ENCODE results near the gene SGK1. TPM values are rescaled to one million over a fixed set of nuclear protein-coding genes. Genes with fewer than 3 reads are reported as not detected.

Gene SGK1
- total RNA-seq, 1 experiment from 2014 or later: 7.8 TPM

- Histone ChIP-seq H3K4me1 (ENCODE audit: insufficient read depth, low read length) (no peaks in the 10 kb centered on the region), H3K9ac (ENCODE audit: extremely low read depth, insufficient read length, low read length) (no peak overlapping the region), H2BK20ac (ENCODE audit: low read depth, low read length, poor library complexity, severe bottlenecking) (no peak overlapping the region), H2BK15ac (ENCODE audit: low read depth, low read length) (no peak overlapping the region), H3K23me2 (ENCODE audit: insufficient read length, low read depth, low read length, poor library complexity, severe bottlenecking) (no peaks in the 10 kb centered on the region), H3K23ac (ENCODE audit: insufficient read length, low read depth, low read length) (no peak overlapping the region), H3T11ph (ENCODE audit: low read length) (no peak overlapping the region), H2AK5ac (ENCODE audit: insufficient read length, low read length) (no peak overlapping the region), H2BK12ac (ENCODE audit: insufficient read length, low read depth, low read length) (no peak overlapping the region), H4K20me1 (ENCODE audit: control insufficient read depth, insufficient read depth, insufficient read length) (no peaks in the 10 kb centered on the region), H2BK120ac (ENCODE audit: low read depth, low read length, poor library complexity, severe bottlenecking) (no peak overlapping the region), H4K5ac (ENCODE audit: insufficient read length, low read depth, low read length) (no peak overlapping the region), H3K79me1 (ENCODE audit: insufficient read depth, low read depth, low read length, poor library complexity, severe bottlenecking) (no peaks in the 10 kb centered on the region), H3K14ac (ENCODE audit: insufficient read depth, low read length) (no peak overlapping the region), H2BK5ac (ENCODE audit: insufficient read length, low read length) (no peak overlapping the region), H3K4me2 (ENCODE audit: insufficient read depth, insufficient read length, low read length) (no peak overlapping the region), H3K4ac (ENCODE audit: low read depth, low read length) (no peak overlapping the region), H3K9me3 (ENCODE audit: control insufficient read depth, low read depth, low read length) (no peaks in the 10 kb centered on the region), H2AFZ (ENCODE audit: low read length) (no peak overlapping the region), H3K27ac (ENCODE audit: insufficient read length, low read depth, low read length) (no peak overlapping the region), H3K56ac (ENCODE audit: insufficient read length, low read depth, low read length) (no peak overlapping the region), H3K79me2 (ENCODE audit: insufficient read depth, low read length) (no peaks in the 10 kb centered on the region), H4K8ac (replicated peaks; ENCODE audit: insufficient read length, low read depth, low read length) (no peak overlapping the region), H3K27me3 (ENCODE audit: insufficient read depth, low read length) (no peaks in the 10 kb centered on the region), H4K91ac (ENCODE audit: insufficient read length, low read depth, low read length) (no peak overlapping the region), H3K18ac (ENCODE audit: insufficient read length, low read depth, low read length) (no peak overlapping the region)
- Mint-ChIP-seq H3K27ac (no peak overlapping the region), H3K27me3 (ENCODE audit: low read depth) (peaks cover 1% of the 10 kb centered on the region; the same call in 1 of the 2 replicates), H3K36me3 (ENCODE audit: insufficient read depth in 1 of 3, low read depth in 3 of 3) (no peaks in the 10 kb centered on the region; a peak in 1 of 7 replicates), H3K4me1 (peaks cover 2 to 3% of the 10 kb centered on the region in 2 experiments; a peak in 3 of 4 replicates), H3K9me3 (peaks cover 0 to 3% of the 10 kb centered on the region in 2 experiments; a peak in 1 of 5 replicates), H3K4me3 (no peak overlapping the region; a peak in 1 of 5 replicates)
- DNase-seq: no peak
- TF ChIP-seq, protein P1, sequence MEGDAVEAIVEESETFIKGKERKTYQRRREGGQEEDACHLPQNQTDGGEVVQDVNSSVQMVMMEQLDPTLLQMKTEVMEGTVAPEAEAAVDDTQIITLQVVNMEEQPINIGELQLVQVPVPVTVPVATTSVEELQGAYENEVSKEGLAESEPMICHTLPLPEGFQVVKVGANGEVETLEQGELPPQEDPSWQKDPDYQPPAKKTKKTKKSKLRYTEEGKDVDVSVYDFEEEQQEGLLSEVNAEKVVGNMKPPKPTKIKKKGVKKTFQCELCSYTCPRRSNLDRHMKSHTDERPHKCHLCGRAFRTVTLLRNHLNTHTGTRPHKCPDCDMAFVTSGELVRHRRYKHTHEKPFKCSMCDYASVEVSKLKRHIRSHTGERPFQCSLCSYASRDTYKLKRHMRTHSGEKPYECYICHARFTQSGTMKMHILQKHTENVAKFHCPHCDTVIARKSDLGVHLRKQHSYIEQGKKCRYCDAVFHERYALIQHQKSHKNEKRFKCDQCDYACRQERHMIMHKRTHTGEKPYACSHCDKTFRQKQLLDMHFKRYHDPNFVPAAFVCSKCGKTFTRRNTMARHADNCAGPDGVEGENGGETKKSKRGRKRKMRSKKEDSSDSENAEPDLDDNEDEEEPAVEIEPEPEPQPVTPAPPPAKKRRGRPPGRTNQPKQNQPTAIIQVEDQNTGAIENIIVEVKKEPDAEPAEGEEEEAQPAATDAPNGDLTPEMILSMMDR (conservative IDR thresholded peaks at IDR 0.05): no peak
- WGBS (ENCODE audit: extremely low coverage, insufficient read length, low lambda C conversion rate): no CpG with 5 or more reads among the region's 1 CpG
These were observed 195.1 kb downstream of the SGK1 start for GRCh38 chr6:134122775-134123174.
